22Rv1 (cell line): Measurements from ENCODE around the gene ZSCAN21.
A peak's percentile ranks its signal among the peaks of the same experiment; 100 is the strongest.

Experiments used
- H3K27ac ChIP-seq: fragments of 450-650 bp; 2 replicates; pipeline ENCODE4 v1.5.1; 2017
- ZFX ChIP-seq: fragments of 450-650 bp; IDR thresholded peaks from 2 replicates; pipeline ENCODE4 v1.6.1; 2017; ENCODE audit warnings: antibody characterized with exemption, borderline replicate concordance
- TF ChIP-seq, protein P1 (sequence below): fragments of 450-650 bp; IDR thresholded peaks from 2 replicates; pipeline ENCODE4 v1.5.1; 2017; ENCODE audit warnings: mild to moderate bottlenecking

ZSCAN21 gene

DNA sequence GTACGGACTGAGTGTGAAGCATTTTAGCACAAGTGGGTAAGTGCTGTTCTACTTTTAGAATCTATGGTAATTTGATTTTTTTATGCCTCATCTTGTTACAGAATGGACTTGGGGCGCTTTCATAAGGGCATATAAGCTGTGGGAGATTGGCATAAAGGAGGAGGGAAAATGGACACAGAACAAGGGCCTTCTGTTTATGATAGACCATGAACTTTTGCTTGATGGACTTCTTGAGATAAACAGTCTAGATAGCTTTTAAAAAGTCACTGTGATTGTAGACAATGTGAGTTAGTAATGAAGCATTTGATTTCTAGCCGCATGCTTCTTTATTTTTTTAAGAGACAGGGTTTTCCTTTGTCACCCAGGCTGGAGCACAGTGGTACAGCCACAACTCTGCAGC is 2.0 kb downstream of the ZSCAN21 start:
- TF ChIP-seq ZFX: no peak
- TF ChIP-seq, protein P1, sequence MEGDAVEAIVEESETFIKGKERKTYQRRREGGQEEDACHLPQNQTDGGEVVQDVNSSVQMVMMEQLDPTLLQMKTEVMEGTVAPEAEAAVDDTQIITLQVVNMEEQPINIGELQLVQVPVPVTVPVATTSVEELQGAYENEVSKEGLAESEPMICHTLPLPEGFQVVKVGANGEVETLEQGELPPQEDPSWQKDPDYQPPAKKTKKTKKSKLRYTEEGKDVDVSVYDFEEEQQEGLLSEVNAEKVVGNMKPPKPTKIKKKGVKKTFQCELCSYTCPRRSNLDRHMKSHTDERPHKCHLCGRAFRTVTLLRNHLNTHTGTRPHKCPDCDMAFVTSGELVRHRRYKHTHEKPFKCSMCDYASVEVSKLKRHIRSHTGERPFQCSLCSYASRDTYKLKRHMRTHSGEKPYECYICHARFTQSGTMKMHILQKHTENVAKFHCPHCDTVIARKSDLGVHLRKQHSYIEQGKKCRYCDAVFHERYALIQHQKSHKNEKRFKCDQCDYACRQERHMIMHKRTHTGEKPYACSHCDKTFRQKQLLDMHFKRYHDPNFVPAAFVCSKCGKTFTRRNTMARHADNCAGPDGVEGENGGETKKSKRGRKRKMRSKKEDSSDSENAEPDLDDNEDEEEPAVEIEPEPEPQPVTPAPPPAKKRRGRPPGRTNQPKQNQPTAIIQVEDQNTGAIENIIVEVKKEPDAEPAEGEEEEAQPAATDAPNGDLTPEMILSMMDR: no peak
- H3K27ac ChIP-seq: no peak overlapping the region

GRCh38 chr7:100053215-100053614 is 3.6 kb downstream of the ZSCAN21 start:
- TF ChIP-seq, protein P1: peak; percentile 29
- no peak for TF ChIP-seq ZFX
- H3K27ac ChIP-seq: no peak overlapping the region

DNA sequence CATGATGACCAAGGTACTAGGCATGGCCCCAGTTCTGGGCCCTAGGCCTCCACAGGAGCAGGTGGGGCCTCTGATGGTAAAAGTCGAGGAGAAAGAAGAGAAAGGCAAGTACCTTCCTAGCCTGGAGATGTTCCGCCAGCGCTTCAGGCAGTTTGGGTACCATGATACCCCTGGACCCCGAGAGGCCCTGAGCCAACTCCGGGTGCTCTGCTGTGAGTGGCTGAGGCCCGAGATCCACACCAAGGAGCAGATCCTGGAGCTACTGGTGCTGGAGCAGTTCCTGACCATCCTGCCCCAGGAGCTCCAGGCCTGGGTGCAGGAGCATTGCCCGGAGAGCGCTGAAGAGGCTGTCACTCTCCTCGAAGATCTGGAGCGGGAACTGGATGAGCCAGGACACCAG is 7.4 kb downstream of the ZSCAN21 start:
- no peak overlapping the region for H3K27ac ChIP-seq
- TF ChIP-seq, protein P1: no peak
- TF ChIP-seq ZFX: no peak

- TF ChIP-seq ZFX: no peak
- TF ChIP-seq, protein P1: no peak
- no peak overlapping the region for H3K27ac ChIP-seq
Observed at GRCh38 chr7:100059251-100059739, 9.7 kb downstream of the ZSCAN21 start.

- no peak for TF ChIP-seq ZFX
- TF ChIP-seq, protein P1: no peak
- no peak overlapping the region for H3K27ac ChIP-seq
Observed at GRCh38 chr7:100061518-100062193, 12.1 kb downstream of the ZSCAN21 start.

DNA sequence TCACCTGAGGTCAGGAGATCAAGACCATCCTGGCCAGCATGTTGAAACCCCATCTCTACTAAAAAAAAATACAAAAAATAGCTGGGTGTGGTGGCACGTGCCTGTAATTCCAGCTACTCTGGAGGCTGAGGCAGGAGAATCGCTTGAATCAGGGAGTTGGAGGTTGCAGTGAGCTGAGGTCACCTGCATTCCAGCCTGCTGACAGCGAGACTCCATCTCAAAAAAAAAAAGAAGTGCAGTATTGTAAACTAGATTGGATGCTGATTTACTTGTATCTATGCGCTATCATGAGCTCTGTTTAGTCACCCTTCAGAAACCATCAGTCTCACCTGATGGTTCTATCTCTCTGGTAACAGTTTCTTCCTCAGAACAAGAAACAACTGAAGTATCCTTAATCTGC is 13.8 kb downstream of the ZSCAN21 start:
- no peak for TF ChIP-seq ZFX
- TF ChIP-seq, protein P1: no peak
- H3K27ac ChIP-seq: no peak overlapping the region

- no peak overlapping the region for H3K27ac ChIP-seq
- TF ChIP-seq, protein P1: no peak
- no peak for TF ChIP-seq ZFX
Observed at GRCh38 chr7:100064162-100064561, 14.6 kb downstream of the ZSCAN21 start.
